GM10266 (cell line): ENCODE data around the gene DRC7.

Experiments used
- DNase-seq: peaks from one replicate; pipeline ENCODE4 v3.0.0; 2012; ENCODE audit errors: extremely low spot score
- CTCF ChIP-seq: IDR thresholded peaks from 2 replicates; pipeline ENCODE4 v1.5.1; 2012; ENCODE audit warnings: mild to moderate bottlenecking, low read depth; ENCODE audit not compliant: control insufficient read depth, insufficient read depth; ENCODE audit errors: missing control alignments

The DRC7 gene

GRCh38 chr16:57753448-57754353 is 59.1 kb downstream of the DRC7 start:
- TF ChIP-seq CTCF = no peak
- no peak for DNase-seq

- no peak for DNase-seq
- no peak for TF ChIP-seq CTCF
These were observed 59.9 kb downstream of the DRC7 start for GRCh38 chr16:57754354-57755060.

- no peak for TF ChIP-seq CTCF
- no peak for DNase-seq
These were observed 60.6 kb downstream of the DRC7 start for GRCh38 chr16:57755061-57755684.

GRCh38 chr16:57755726-57756423 is 61.3 kb downstream of the DRC7 start:
- no peak for TF ChIP-seq CTCF
- DNase-seq = no peak

- no peak for TF ChIP-seq CTCF
These were observed 62.1 kb downstream of the DRC7 start for GRCh38 chr16:57756424-57757325.

GRCh38 chr16:57757326-57757786 is 62.8 kb downstream of the DRC7 start:
- DNase-seq = peak; percentile 96
- peak; percentile 94 for TF ChIP-seq CTCF

More at GRCh38 chr16:57756424-57757325, 62.1 kb downstream of the DRC7 start:
- DNase-seq = no peak
